Neural crest cell (in vitro differentiated cells): ENCODE measurements around the gene LRP8. TPM values are rescaled to one million over a fixed set of nuclear protein-coding genes. Genes with fewer than 3 reads are reported as not detected.
"Not testable (repeated sequence)": the region's sequence is repeated elsewhere in the genome, so short reads cannot be mapped to it uniquely, and the experiment has no call there.

Experiments used
- DNase-seq: peaks from one replicate; pipeline ENCODE4 v3.0.0; 2021; ENCODE audit warnings: low read depth, mixed read lengths, low spot score
- H3K27ac Mint-ChIP-seq: one replicate; pipeline ENCODE4 v1.8.0; 2021; ENCODE audit warnings: mild to moderate bottlenecking, mixed read lengths; ENCODE audit not compliant: unreplicated experiment
- H3K27me3 Mint-ChIP-seq: 2 replicates; pipeline ENCODE4 v1.8.0; 2021; ENCODE audit warnings: low read depth, mild to moderate bottlenecking, mixed read lengths
- H3K36me3 Mint-ChIP-seq: 2 replicates; pipeline ENCODE4 v1.8.0; 2021; ENCODE audit warnings: low read depth, mild to moderate bottlenecking, mixed read lengths
- H3K4me1 Mint-ChIP-seq: 2 replicates; pipeline ENCODE4 v1.8.0; 2021; ENCODE audit warnings: mixed read lengths
- H3K4me3 Mint-ChIP-seq: one replicate; pipeline ENCODE4 v1.8.0; 2021; ENCODE audit warnings: mild to moderate bottlenecking, mixed read lengths
- H3K9me3 Mint-ChIP-seq: 2 replicates; pipeline ENCODE4 v1.8.0; 2021; ENCODE audit warnings: mixed read lengths
- CTCF ChIP-seq: fragments of 200-600 bp; sonication (generic); conservative IDR thresholded peaks from 2 replicates; pipeline ENCODE4 v1.5.0; 2021; ENCODE audit warnings: antibody characterized with exemption, mild to moderate bottlenecking
- total RNA-seq: library from RNA; stranded (reverse); gene quantifications from 2 replicates; pipeline ENCODE4 v1.2.1, GENCODE V29; 2021

Gene LRP8
- total RNA-seq, 1 donor from 2014 or later, result 49.7 TPM

GRCh38 chr1:53286955-53287354, 40.9 kb downstream of the LRP8 start:
- H3K36me3 Mint-ChIP-seq, result peaks cover 19% of the 10 kb centered on the region
- H3K27me3 Mint-ChIP-seq, result peaks cover 3% of the 10 kb centered on the region
- peaks cover 35% of the 10 kb centered on the region for H3K4me1 Mint-ChIP-seq
- H3K9me3 Mint-ChIP-seq, result no peaks in the 10 kb centered on the region
- H3K27ac Mint-ChIP-seq, result peak overlapping the region; percentile 71
- H3K4me3 Mint-ChIP-seq, result peak overlapping the region; percentile 34
- no peak for TF ChIP-seq CTCF
- DNase-seq, result no peak

- DNase-seq, result no peak
- Mint-ChIP-seq H3K9me3 (no peaks in the 10 kb centered on the region), H3K4me3 (no peak overlapping the region), H3K4me1 (peaks cover 35% of the 10 kb centered on the region), H3K27ac (no peak overlapping the region), H3K36me3 (peaks cover 19% of the 10 kb centered on the region), H3K27me3 (no peaks in the 10 kb centered on the region)
- TF ChIP-seq CTCF, result no peak
These were observed 41.7 kb downstream of the LRP8 start for GRCh38 chr1:53285969-53286760.

- Mint-ChIP-seq H3K9me3 (no peaks in the 10 kb centered on the region), H3K4me3 (no peak overlapping the region), H3K36me3 (peaks cover 22% of the 10 kb centered on the region), H3K4me1 (peaks cover 35% of the 10 kb centered on the region), H3K27ac (no peak overlapping the region), H3K27me3 (no peaks in the 10 kb centered on the region)
- DNase-seq, result no peak
- TF ChIP-seq CTCF, result no peak
These were observed 42.3 kb downstream of the LRP8 start for GRCh38 chr1:53285546-53285945.

GRCh38 chr1:53284224-53285020, 43.4 kb downstream of the LRP8 start:
- Mint-ChIP-seq H3K4me3 (no peak overlapping the region), H3K4me1 (peaks cover 26% of the 10 kb centered on the region), H3K9me3 (no peaks in the 10 kb centered on the region), H3K27me3 (no peaks in the 10 kb centered on the region), H3K36me3 (peaks cover 17% of the 10 kb centered on the region), H3K27ac (no peak overlapping the region)
- TF ChIP-seq CTCF, result no peak
- no peak for DNase-seq

GRCh38 chr1:53283156-53283555, 44.7 kb downstream of the LRP8 start:
- not testable (repeated sequence) for H3K27me3 Mint-ChIP-seq, H3K27ac Mint-ChIP-seq, DNase-seq, H3K9me3 Mint-ChIP-seq, H3K4me3 Mint-ChIP-seq
- peaks cover 13% of the 10 kb centered on the region for H3K4me1 Mint-ChIP-seq
- H3K36me3 Mint-ChIP-seq, result peaks cover 17% of the 10 kb centered on the region

- peak overlapping the region; percentile 43 for H3K27ac Mint-ChIP-seq
- DNase-seq, result no peak
- TF ChIP-seq CTCF, result no peak
- H3K27me3 Mint-ChIP-seq, result no peaks in the 10 kb centered on the region
- no peaks in the 10 kb centered on the region for H3K4me1 Mint-ChIP-seq
- no peak overlapping the region for H3K4me3 Mint-ChIP-seq
- H3K36me3 Mint-ChIP-seq, result peaks cover 14% of the 10 kb centered on the region
- no peaks in the 10 kb centered on the region for H3K9me3 Mint-ChIP-seq
These were observed 46.7 kb downstream of the LRP8 start for GRCh38 chr1:53281133-53281532.
